HCT116 (cell line): ENCODE data around the gene CSTPP1. TPM values are rescaled to one million over a fixed set of nuclear protein-coding genes. Genes with fewer than 3 reads are reported as not detected.

Experiments used
- ATAC-seq: fragments of 200-7000 bp; cut with Tn5 transposase; 2 replicates; pipeline ENCODE4 v1.9.1; 2020; ENCODE audit warnings: mild to moderate bottlenecking, moderate library complexity
- Bru-seq: library from RNA; stranded (reverse); fragments of 400-500 nt; gene quantifications from one replicate; lab custom pipeline; 2021; lab: Mats Ljungman, UMichigan
- BruChase-seq, 2 experiments: library from RNA; stranded (reverse); fragments of 400-500 nt; gene quantifications; one replicate each; lab custom pipeline; 2021; lab: Mats Ljungman, UMichigan
- BruUV-seq: library from RNA; stranded (reverse); fragments of 400-500 nt; replicated peaks from 2 replicates; lab custom pipeline; 2021; lab: Mats Ljungman, UMichigan
- CTCF ChIA-PET: fragments of 300-600 bp; sonication (Branson Sonifier 250); formaldehyde crosslinking; loops from one replicate; lab custom pipeline; 2021; ENCODE audit warnings: antibody characterized with exemption; lab: Charles Lee
- POLR2A ChIA-PET: fragments of 300-600, 350-600 bp; sonication (Branson Sonifier 250); formaldehyde crosslinking; loops from one replicate; lab custom pipeline; 2021; ENCODE audit warnings: antibody characterized with exemption; lab: Charles Lee
- RAD21 ChIA-PET, 2 experiments: fragments of 300-600 bp; sonication (Branson Sonifier 250); formaldehyde crosslinking; loops; one replicate each; lab custom pipeline; 2023; ENCODE audit warnings: low total read pairs in 2 of 2; ENCODE audit not compliant: uncharacterized antibody in 2 of 2, unreplicated experiment in 2 of 2, low non-redundant PET in 1 of 2; lab: Charles Lee
- DNase-seq: peaks from one replicate; pipeline ENCODE4 v3.0.0-alpha.2; 2010; ENCODE audit warnings: low read depth, low spot score
- H2AFZ ChIP-seq: fragments of 200-600 bp; shearing (Covaris generic), sonication (generic); 2 replicates; pipeline ENCODE4 v1.6.1; 2017; ENCODE audit warnings: low read depth, mixed run types, mixed read lengths, antibody characterized with exemption, low read length; ENCODE audit not compliant: poor library complexity, severe bottlenecking
- H3K27ac ChIP-seq: 2 replicates; pipeline ENCODE4 v1.5.1; 2012; ENCODE audit warnings: low read depth, low read length
- H3K27me3 ChIP-seq: fragments of 200-600 bp; sonication (generic); 2 replicates; pipeline ENCODE4 v1.6.1; 2016; ENCODE audit warnings: mixed run types, low read length, mixed read lengths; ENCODE audit not compliant: insufficient read depth
- H3K36me3 ChIP-seq, 2 experiments: fragments of 200-500 bp in 1 of 2; fragments of 200-600 bp in 1 of 2; sonication (Bioruptor generic) in 1 of 2; sonication (generic) in 1 of 2; 2 replicates each; pipeline versions ENCODE4 v1.5.1 to v1.6.1; 2014 to 2016; ENCODE audit warnings: low read length in 2 of 2, inconsistent platforms in 1 of 2, mixed read lengths in 1 of 2, mixed run types in 1 of 2; ENCODE audit not compliant: insufficient read depth in 2 of 2, control insufficient read depth in 1 of 2
- H3K4me1 ChIP-seq, 2 experiments: fragments of 200-600 bp in 1 of 2; sonication (generic) in 1 of 2; 2 replicates each; pipeline versions ENCODE4 v1.5.1 to v1.6.1; 2012 to 2017; ENCODE audit warnings: low read length in 2 of 2, inconsistent platforms in 1 of 2, mild to moderate bottlenecking in 1 of 2, mixed read lengths in 1 of 2, mixed run types in 1 of 2, moderate library complexity in 1 of 2; ENCODE audit not compliant: insufficient read depth in 2 of 2, control insufficient read depth in 1 of 2
- H3K4me2 ChIP-seq: fragments of 200-600 bp; sonication (generic); 2 replicates; pipeline ENCODE4 v1.6.1; 2017; ENCODE audit warnings: mixed run types, low read length, mixed read lengths
- H3K4me3 ChIP-seq, 2 experiments: fragments of 200-600 bp in 1 of 2; sonication (generic) in 1 of 2; replicated peaks in 1 of 2; 2 replicates each; pipeline ENCODE4 v1.5.1; 2011 to 2016; ENCODE audit warnings: low read length in 2 of 2, control low read depth in 1 of 2, low read depth in 1 of 2, mild to moderate bottlenecking in 1 of 2, mixed read lengths in 1 of 2, mixed run types in 1 of 2
- H3K79me2 ChIP-seq: fragments of 200-600 bp; sonication (generic); 2 replicates; pipeline ENCODE4 v1.6.1; 2017; ENCODE audit warnings: mild to moderate bottlenecking, mixed run types, low read length, moderate library complexity, mixed read lengths; ENCODE audit not compliant: insufficient read depth
- H3K9ac ChIP-seq: fragments of 200-600 bp; sonication (generic); 2 replicates; pipeline ENCODE4 v1.6.1; 2016; ENCODE audit warnings: low read length, mixed read lengths
- H3K9me2 ChIP-seq: fragments of 200-600 bp; sonication (generic), shearing (Covaris generic); 2 replicates; pipeline ENCODE4 v1.6.1; 2017; ENCODE audit warnings: mixed run types, mild to moderate bottlenecking, moderate library complexity; ENCODE audit not compliant: insufficient read depth
- H3K9me3 ChIP-seq, 2 experiments: fragments of 200-500 bp in 1 of 2; fragments of 200-600 bp in 1 of 2; sonication (Bioruptor generic) in 1 of 2; sonication (generic) in 1 of 2; 2 replicates each; pipeline ENCODE4 v1.6.1; 2014 to 2017; ENCODE audit warnings: low read length in 2 of 2, mixed read lengths in 2 of 2, inconsistent platforms in 1 of 2, low read depth in 1 of 2, mild to moderate bottlenecking in 1 of 2, mixed run types in 1 of 2, moderate library complexity in 1 of 2; ENCODE audit not compliant: control insufficient read depth in 1 of 2, insufficient read depth in 1 of 2
- H4K20me1 ChIP-seq: fragments of 200-600 bp; sonication (generic), shearing (Covaris generic); 2 replicates; pipeline ENCODE4 v1.6.1; 2017; ENCODE audit warnings: mixed run types, mild to moderate bottlenecking, moderate library complexity; ENCODE audit not compliant: insufficient read depth
- CBX3 ChIP-seq: IDR thresholded peaks from 2 replicates; pipeline ENCODE4 v1.6.1; 2012; ENCODE audit warnings: low read depth
- EGR1 ChIP-seq: IDR thresholded peaks from 2 replicates; pipeline ENCODE4 v1.6.1; 2012; ENCODE audit warnings: low read depth
- ELF1 ChIP-seq: IDR thresholded peaks from 2 replicates; pipeline ENCODE4 v1.6.1; 2012; ENCODE audit warnings: low read depth, borderline replicate concordance
- POLR2A ChIP-seq: IDR thresholded peaks from 2 replicates; pipeline ENCODE4 v1.7.0; 2011; ENCODE audit warnings: borderline replicate concordance; ENCODE audit not compliant: insufficient read depth, insufficient read length; ENCODE audit errors: extremely low read depth
- POLR2AphosphoS5 ChIP-seq: IDR thresholded peaks from 2 replicates; pipeline ENCODE4 v1.6.1; 2011; ENCODE audit warnings: mild to moderate bottlenecking, low read depth, low read length, moderate library complexity
- REST ChIP-seq: IDR thresholded peaks from 2 replicates; pipeline ENCODE4 v1.6.1; 2012; ENCODE audit warnings: low read depth
- SIN3A ChIP-seq: IDR thresholded peaks from 2 replicates; pipeline ENCODE4 v1.6.1; 2012; ENCODE audit warnings: low read depth
- SRF ChIP-seq: IDR thresholded peaks from 2 replicates; pipeline ENCODE4 v1.6.1; 2012; ENCODE audit warnings: low read depth
- TCF7L2 ChIP-seq: IDR thresholded peaks from 2 replicates; pipeline ENCODE4 v1.7.0; 2011; ENCODE audit warnings: borderline replicate concordance, inconsistent platforms; ENCODE audit not compliant: insufficient read depth, insufficient read length; ENCODE audit errors: extremely low read depth
- YY1 ChIP-seq: IDR thresholded peaks from 2 replicates; pipeline ENCODE4 v1.6.1; 2011; ENCODE audit warnings: low read length, low read depth, moderate library complexity, mild to moderate bottlenecking; ENCODE audit not compliant: insufficient replicate concordance; ENCODE audit errors: extremely low read depth
- ZFX ChIP-seq: fragments of 450-650 bp; IDR thresholded peaks from 2 replicates; pipeline ENCODE4 v1.6.1; 2017
- intact Hi-C: fragments of 100-400 bp; cut with micrococcal nuclease; formaldehyde crosslinking; loops from 2 replicates; pipeline ENCODE4 v1.10.0; 2022
- long read RNA-seq: library from polyadenylated mRNA; unstranded; transcript quantifications from one replicate; pipeline ENCODE4 v2.0.0, GENCODE V29; 2021; ENCODE audit not compliant: unreplicated experiment
- polyA plus RNA-seq: library from polyadenylated mRNA; unstranded; fragments of >200 nt; gene quantifications from 2 replicates; pipeline ENCODE4 v1.2.1, GENCODE V29; 2012; ENCODE audit warnings: missing spikeins
- total RNA-seq: library from RNA; stranded (reverse); gene quantifications from one replicate; pipeline ENCODE4 v1.2.1, GENCODE V29; 2021; ENCODE audit not compliant: unreplicated experiment
- TF ChIP-seq, protein P1 (sequence below): IDR thresholded peaks from 2 replicates; pipeline ENCODE4 v1.6.1; 2012

Gene CSTPP1
- total RNA-seq = 24.7 TPM
- polyA plus RNA-seq = 19.8 and 24.7 TPM in 2 replicates
- Bru-seq, nascent RNA = percentile 59 among the genes with signal in this experiment
- percentile 53 among the genes with signal in this experiment for BruChase-seq, experiment 1, labeled RNA remaining after a 6-hour chase
- BruChase-seq, experiment 2, labeled RNA remaining after a 2-hour chase = percentile 59 among the genes with signal in this experiment
- long read RNA-seq, transcript C11orf49-201 (9 exons, 1,645 nt) = major isoform, 25 of 55 reads
- long read RNA-seq, transcript C11orf49-223 (1 exons, 2,141 nt) = minor isoform, 7 of 55 reads
- long read RNA-seq, partial matches to known transcripts = 5 of 55 reads
- long read RNA-seq, other reads (novel, unspliced or antisense) = 9 of 55 reads

DNA sequence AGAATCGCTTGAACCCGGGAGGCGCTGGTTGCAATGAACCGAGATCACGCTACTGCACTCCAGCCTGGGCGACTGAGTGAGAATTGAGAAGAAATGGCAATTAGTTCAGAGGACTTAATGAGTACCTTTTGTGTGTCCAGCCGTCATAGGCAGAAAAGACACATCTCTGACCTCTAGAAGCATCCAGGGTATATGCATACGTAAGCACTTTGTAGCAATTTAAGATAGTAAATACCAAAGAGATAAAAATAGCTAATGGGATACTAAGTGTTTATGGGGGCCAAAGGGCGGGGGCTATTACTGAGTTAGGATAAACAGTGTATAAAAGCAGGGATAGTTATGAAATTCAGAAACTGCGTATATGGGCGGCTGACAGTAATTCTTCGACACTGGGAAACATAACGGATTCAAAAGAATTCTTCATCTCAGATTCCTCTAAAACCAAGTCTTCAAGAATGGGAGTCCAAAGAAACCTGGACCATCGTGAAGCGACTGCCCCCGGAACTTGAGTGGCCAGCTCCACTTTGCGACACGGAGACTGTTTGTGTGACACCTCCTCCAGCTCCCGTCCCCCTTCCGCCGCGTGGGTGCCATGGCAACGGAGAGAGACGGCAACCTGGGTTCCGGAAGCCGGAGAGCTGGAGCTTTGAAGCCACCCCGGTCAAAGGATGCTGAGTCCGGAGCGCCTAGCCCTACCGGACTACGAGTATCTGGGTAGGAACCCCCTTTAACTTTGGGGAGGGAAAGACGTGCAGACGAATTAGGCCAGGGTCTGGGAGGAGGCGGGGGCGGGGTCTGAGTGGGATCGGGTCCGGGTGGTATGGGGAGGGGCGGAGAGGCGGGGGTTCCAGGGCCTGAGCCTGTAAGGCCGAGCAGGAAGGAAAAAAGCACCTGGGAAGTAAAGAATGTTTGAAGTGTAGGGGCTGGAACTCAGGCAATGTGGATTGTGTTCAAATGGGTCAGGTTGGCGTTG is at the start of gene CSTPP1:
TSS of gene CSTPP1 (plus strand) at position 624 of the 973 bp plus-strand sequence. CDS start at position 669, 45 bp downstream.
- Histone ChIP-seq H4K20me1 (no peaks in the 10 kb centered on the region), H3K27me3 (no peaks in the 10 kb centered on the region), H3K9me2 (no peaks in the 10 kb centered on the region), H3K4me3 (peak within 1 kb of the TSS; percentile 69 to 76), H3K9me3 (no peaks in the 10 kb centered on the region), H2AFZ (peak within 1 kb of the TSS; percentile 99), H3K4me2 (peak within 1 kb of the TSS; percentile 82), H3K36me3 (no peaks in the 10 kb centered on the region)
- DNase-seq = peak; percentile 85
- peak; percentile 93 for ATAC-seq
- ChIA-PET POLR2A (interaction anchor here (0.6 kb wide), 1 partner anchor 312 kb away, joined by 8 read pairs; no protein-coding TSS in a partner anchor), CTCF (no interaction called here)
- no TSS peak for BruUV-seq
- peak; percentile 84; the same call in 1 of the 2 replicates for TF ChIP-seq CBX3
- TF ChIP-seq POLR2A = no peak
- no peak for TF ChIP-seq REST
- TF ChIP-seq POLR2AphosphoS5 = peak; percentile 36; the same call in 1 of the 2 replicates
- TF ChIP-seq ZFX = peak; percentile 36; the same call in 1 of the 2 replicates
- TF ChIP-seq YY1 = peak; percentile 77
- TF ChIP-seq, protein P1, sequence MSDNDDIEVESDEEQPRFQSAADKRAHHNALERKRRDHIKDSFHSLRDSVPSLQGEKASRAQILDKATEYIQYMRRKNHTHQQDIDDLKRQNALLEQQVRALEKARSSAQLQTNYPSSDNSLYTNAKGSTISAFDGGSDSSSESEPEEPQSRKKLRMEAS = no peak
- peak; percentile 44; the same call in 1 of the 2 replicates for TF ChIP-seq ELF1
- peak; percentile 84 for TF ChIP-seq TCF7L2
- no peak for TF ChIP-seq SIN3A
- no peak for TF ChIP-seq SRF
- 0 out of 2 replicates have a peak, but pooled peaks have one; percentile 37 for TF ChIP-seq EGR1
- TF ChIP-seq, all 23 proteins: peak for 7
- Histone ChIP-seq H3K27ac (0 out of 2 replicates have a peak within 1 kb of the TSS, but pooled peaks have one; percentile 14), H3K9ac (peak within 1 kb of the TSS; percentile 61), H3K79me2 (peaks cover 12% of the 10 kb centered on the region; the same call in 1 of the 2 replicates), H3K4me1 (peaks cover 0 to 8% of the 10 kb centered on the region in 2 experiments; a peak in 1 of 4 replicates)
- RAD21 ChIA-PET = interaction anchor here in 1 of 2 experiments (0.6 to 0.7 kb wide), 2 partner anchors 44 to 215 kb away, joined by 3 to 4 read pairs; no protein-coding TSS in a partner anchor
- intact Hi-C loops = no loop called here
